IMR-90 (cell line): ENCODE data around the gene TYRO3. TPM values are rescaled to one million over a fixed set of nuclear protein-coding genes. Genes with fewer than 3 reads are reported as not detected.
A peak's percentile ranks its signal among the peaks of the same experiment; 100 is the strongest.

Experiments used
- ATAC-seq: fragments of 200-7000 bp; cut with Tn5 transposase; 2 replicates; pipeline ENCODE4 v1.9.1; 2020; ENCODE audit warnings: low read depth, mild to moderate bottlenecking, moderate library complexity
- BruUV-seq: library from RNA; stranded (reverse); fragments of 400-500 nt; replicated peaks from 2 replicates; lab custom pipeline; 2021; lab: Mats Ljungman, UMichigan
- CTCF ChIA-PET: fragments of 300-600 bp; formaldehyde crosslinking; extraction: SDS; loops from one replicate; lab custom pipeline; 2021; ENCODE audit warnings: antibody characterized with exemption; lab: Yijun Ruan, JAX
- POLR2A ChIA-PET: fragments of 300-600 bp; sonication (Branson Sonifier 250); formaldehyde crosslinking; loops from one replicate; lab custom pipeline; 2022; ENCODE audit warnings: antibody characterized with exemption; ENCODE audit not compliant: unreplicated experiment; lab: Charles Lee
- DNase-seq: peaks from one replicate; pipeline ENCODE4 v3.0.0; 2013
- H2AFZ ChIP-seq: replicated peaks from 2 replicates; pipeline ENCODE3; 2013; ENCODE audit warnings: low read length, mild to moderate bottlenecking; ENCODE audit not compliant: poor library complexity
- H2AK5ac ChIP-seq: 2 replicates; pipeline ENCODE4 v1.6.1; 2013; ENCODE audit warnings: low read depth, low read length, inconsistent platforms
- H2AK9ac ChIP-seq: replicated peaks from 2 replicates; pipeline ENCODE3; 2013; ENCODE audit warnings: mild to moderate bottlenecking, low read depth, low read length, moderate library complexity; ENCODE audit not compliant: poor library complexity
- H2BK120ac ChIP-seq: 2 replicates; pipeline ENCODE4 v1.6.1; 2013; ENCODE audit warnings: low read depth, low read length, inconsistent platforms
- H2BK15ac ChIP-seq: 3 replicates; pipeline ENCODE4 v1.6.1; 2013; ENCODE audit warnings: low read depth, low read length, inconsistent platforms
- H2BK20ac ChIP-seq: 2 replicates; pipeline ENCODE4 v1.6.1; 2013; ENCODE audit warnings: low read depth, mild to moderate bottlenecking, inconsistent platforms, low read length, moderate library complexity
- H2BK5ac ChIP-seq: 2 replicates; pipeline ENCODE4 v1.6.1; 2013; ENCODE audit warnings: mild to moderate bottlenecking, low read depth, low read length, inconsistent platforms; ENCODE audit not compliant: poor library complexity, severe bottlenecking
- H3K14ac ChIP-seq: replicated peaks from 2 replicates; pipeline ENCODE4 v1.6.1; 2013; ENCODE audit warnings: low read depth, low read length, inconsistent platforms
- H3K18ac ChIP-seq: 2 replicates; pipeline ENCODE4 v1.6.1; 2013; ENCODE audit warnings: low read depth, low read length, control low read depth
- H3K23ac ChIP-seq: 2 replicates; pipeline ENCODE4 v1.6.1; 2013; ENCODE audit warnings: low read depth, low read length, inconsistent platforms
- H3K27ac ChIP-seq: 2 replicates; pipeline ENCODE4 v1.5.1; 2013; ENCODE audit warnings: mild to moderate bottlenecking, control low read depth, low read length; ENCODE audit not compliant: insufficient read depth
- H3K27me3 ChIP-seq: 2 replicates; pipeline ENCODE4 v1.6.1; 2013; ENCODE audit warnings: low read length; ENCODE audit not compliant: control insufficient read depth, insufficient read depth
- H3K36me3 ChIP-seq: 2 replicates; pipeline ENCODE4 v1.6.1; 2013; ENCODE audit warnings: low read length, mixed read lengths; ENCODE audit not compliant: control insufficient read depth, insufficient read depth
- H3K4ac ChIP-seq: 2 replicates; pipeline ENCODE4 v1.6.1; 2013; ENCODE audit warnings: low read depth, low read length, inconsistent platforms
- H3K4me1 ChIP-seq: 2 replicates; pipeline ENCODE4 v1.6.1; 2013; ENCODE audit warnings: low read length, mixed read lengths; ENCODE audit not compliant: control insufficient read depth, insufficient read depth
- H3K4me2 ChIP-seq: 2 replicates; pipeline ENCODE4 v1.6.1; 2013; ENCODE audit warnings: low read depth, mild to moderate bottlenecking, control low read depth, low read length, moderate library complexity
- H3K4me3 ChIP-seq: 2 replicates; pipeline ENCODE4 v1.5.1; 2013; ENCODE audit warnings: low read depth, mild to moderate bottlenecking, control low read depth, low read length, moderate library complexity; ENCODE audit not compliant: insufficient read depth
- H3K56ac ChIP-seq: 2 replicates; pipeline ENCODE4 v1.6.1; 2013; ENCODE audit warnings: low read length, inconsistent platforms; ENCODE audit not compliant: insufficient read depth; ENCODE audit errors: extremely low read depth
- H3K79me1 ChIP-seq, 2 experiments: 2 replicates each; pipeline ENCODE4 v1.6.1; 2013; ENCODE audit warnings: low read length in 2 of 2, inconsistent platforms in 1 of 2, low read depth in 1 of 2
- H3K9ac ChIP-seq: 2 replicates; pipeline ENCODE4 v1.6.1; 2013; ENCODE audit warnings: low read depth, low read length, control low read depth
- H3K9me1 ChIP-seq: 2 replicates; pipeline ENCODE4 v1.6.1; 2013; ENCODE audit warnings: low read length, inconsistent platforms; ENCODE audit not compliant: insufficient read depth
- H3K9me3 ChIP-seq: 2 replicates; pipeline ENCODE4 v1.6.1; 2013; ENCODE audit warnings: low read length; ENCODE audit not compliant: control insufficient read depth, insufficient read depth
- H4K20me1 ChIP-seq: 2 replicates; pipeline ENCODE4 v1.6.1; 2013; ENCODE audit warnings: low read length, inconsistent platforms; ENCODE audit not compliant: insufficient read depth
- H4K5ac ChIP-seq: 2 replicates; pipeline ENCODE4 v1.6.1; 2013; ENCODE audit warnings: mild to moderate bottlenecking, low read depth, low read length, control low read depth
- H4K8ac ChIP-seq, 2 experiments: 2 replicates each; pipeline ENCODE4 v1.6.1; 2013; ENCODE audit warnings: low read depth in 2 of 2, low read length in 2 of 2, control low read depth in 1 of 2, inconsistent platforms in 1 of 2
- H4K91ac ChIP-seq: 2 replicates; pipeline ENCODE4 v1.6.1; 2013; ENCODE audit warnings: low read depth, low read length, inconsistent platforms; ENCODE audit not compliant: insufficient read depth
- BHLHE40 ChIP-seq: fragments of 150-350 bp; IDR thresholded peaks from 2 replicates; pipeline ENCODE4 v1.6.1; 2016; ENCODE audit warnings: mild to moderate bottlenecking, low read depth, low read length
- CEBPB ChIP-seq: IDR thresholded peaks from 2 replicates; pipeline ENCODE4 v1.6.1; 2012; ENCODE audit warnings: low read depth, low read length, improper control_type of control experiment
- CHD1 ChIP-seq: IDR thresholded peaks from 2 replicates; pipeline ENCODE4 v1.6.1; 2012; ENCODE audit warnings: low read depth, low read length, improper control_type of control experiment
- CTCF ChIP-seq: conservative IDR thresholded peaks from 2 replicates; pipeline ENCODE4 v1.5.1; 2012; ENCODE audit warnings: mild to moderate bottlenecking, low read depth, low read length, improper control_type of control experiment
- FOS ChIP-seq: fragments of 150-350 bp; IDR thresholded peaks from 2 replicates; pipeline ENCODE4 v1.6.1; 2016; ENCODE audit warnings: low read depth, low read length
- MAZ ChIP-seq: IDR thresholded peaks from 2 replicates; pipeline ENCODE4 v1.6.1; 2012; ENCODE audit warnings: low read depth, mild to moderate bottlenecking, low read length, improper control_type of control experiment, moderate library complexity, borderline replicate concordance
- NFE2L2 ChIP-seq: fragments of 150-350 bp; IDR thresholded peaks from 2 replicates; pipeline ENCODE4 v1.6.1; 2016; ENCODE audit warnings: low read depth, mild to moderate bottlenecking, low read length
- POLR2A ChIP-seq: IDR thresholded peaks from 2 replicates; pipeline ENCODE4 v1.6.1; 2012; ENCODE audit warnings: mild to moderate bottlenecking, low read depth, low read length
- RAD21 ChIP-seq: IDR thresholded peaks from 2 replicates; pipeline ENCODE4 v1.6.1; 2012; ENCODE audit warnings: low read length, improper control_type of control experiment
- RCOR1 ChIP-seq: IDR thresholded peaks from 2 replicates; pipeline ENCODE4 v1.6.1; 2012; ENCODE audit warnings: mild to moderate bottlenecking, low read length, improper control_type of control experiment; ENCODE audit not compliant: insufficient replicate concordance
- RFX5 ChIP-seq: IDR thresholded peaks from 2 replicates; pipeline ENCODE4 v1.8.0; 2012; ENCODE audit warnings: low read depth, mild to moderate bottlenecking, low read length, moderate library complexity
- USF2 ChIP-seq: fragments of 150-350 bp; IDR thresholded peaks from 2 replicates; pipeline ENCODE4 v1.6.1; 2017; ENCODE audit warnings: mild to moderate bottlenecking, antibody characterized with exemption, low read length, low read depth
- WGBS, 2 experiments: methylation state at CpG; one replicate each; pipeline versions ENCODE4 v1.1.5 to v1.1.7; 2013; ENCODE audit warnings: missing lambda C conversion rate in 2 of 2; ENCODE audit not compliant: insufficient read length in 1 of 2; ENCODE audit errors: extremely low coverage in 2 of 2; 5-methylcytosine and 5-hydroxymethylcytosine counted together
- dilution Hi-C: fragments of 300-500 bp; cut with HindIII; formaldehyde crosslinking; loops from one replicate; pipeline ENCODE4 v1.14.3; 2018; ENCODE audit warnings: low sequenced_read_pairs; ENCODE audit not compliant: unreplicated experiment
- in situ Hi-C: fragments of 300-500 bp; cut with MboI; formaldehyde crosslinking; loops from 3 replicates; pipeline ENCODE4 v1.14.3; 2019; ENCODE audit warnings: low sequenced_read_pairs, inconsistent platforms, mixed read lengths
- intact Hi-C: fragments of 100-400 bp; cut with micrococcal nuclease; formaldehyde crosslinking; loops from 2 replicates; pipeline ENCODE4 v1.10.0; 2022
- polyA plus RNA-seq, 3 experiments: library from polyadenylated mRNA; depleted of rRNA; stranded (reverse); fragments of >200 nt; gene quantifications; 2 replicates each; pipeline ENCODE4 v1.2.3, GENCODE V29; 2012; ENCODE audit warnings: low replicate concordance in 1 of 3
- total RNA-seq: library from RNA; depleted of rRNA; stranded (reverse); fragments of >200 nt; gene quantifications from 2 replicates; pipeline ENCODE4 v1.2.3, GENCODE V29; 2012

TYRO3 gene
- total and polyA plus RNA-seq, 2 of the 4 experiments (the other 2 are of a cell fraction): 11.5 to 18.4 TPM

- peak; percentile 97 for TF ChIP-seq USF2
- TF ChIP-seq CEBPB: no peak
Observed at GRCh38 chr15:41621200-41622193, 62.5 kb downstream of the TYRO3 start (continued).

GRCh38 chr15:41622901-41623300, 63.9 kb downstream of the TYRO3 start:
- ATAC-seq (no peak), DNase-seq (no peak)
- no peak overlapping the region for H2AFZ ChIP-seq
- dilution Hi-C loops: no loop called here
- POLR2A ChIA-PET: no interaction called here
- intact Hi-C loops: loop anchor here (5.0 kb wide), 1 partner anchor 39 kb away; the partner anchor contains the start of gene MGA
- in situ Hi-C loops: no loop called here
- peaks cover 0 to 9% of the 10 kb centered on the region in 2 experiments; a peak in 1 of 4 replicates for H3K79me1 ChIP-seq
- no peak overlapping the region for H4K5ac ChIP-seq
- no peak overlapping the region for H2AK5ac ChIP-seq
- BruUV-seq: no TSS peak
- no peak overlapping the region for H2BK5ac ChIP-seq
- no peak overlapping the region for H3K9ac ChIP-seq
- H3K18ac ChIP-seq: no peak overlapping the region
- H4K8ac ChIP-seq: no peak overlapping the region
- no peak overlapping the region for H3K4ac ChIP-seq
- H3K27ac ChIP-seq: no peak overlapping the region
- H3K4me2 ChIP-seq: no peak overlapping the region
- no peaks in the 10 kb centered on the region for H3K4me1 ChIP-seq
- H4K91ac ChIP-seq: no peak overlapping the region
- H2AK9ac ChIP-seq: no peak overlapping the region
- H3K9me3 ChIP-seq: peaks cover 2% of the 10 kb centered on the region
- no peaks in the 10 kb centered on the region for H3K36me3 ChIP-seq
- no peak overlapping the region for H3K4me3 ChIP-seq
- no peak overlapping the region for H3K23ac ChIP-seq
- no CpG with 5 or more reads among the region's 4 CpGs for WGBS, 2 experiments
- H2BK15ac ChIP-seq: no peak overlapping the region
- H3K9me1 ChIP-seq: 0 out of 2 replicates have a peak, but pooled peaks cover 2% of the 10 kb centered on the region
- H4K20me1 ChIP-seq: no peaks in the 10 kb centered on the region
- H2BK20ac ChIP-seq: no peak overlapping the region
- H3K14ac ChIP-seq: no peak overlapping the region
- H3K27me3 ChIP-seq: no peaks in the 10 kb centered on the region
- H2BK120ac ChIP-seq: no peak overlapping the region
- CTCF ChIA-PET: interaction anchor here (0.8 kb wide), 1 partner anchor 10 kb away, joined by 3 read pairs; no protein-coding TSS in a partner anchor
- H3K56ac ChIP-seq: no peak overlapping the region
- TF ChIP-seq POLR2A (no peak), RCOR1 (no peak), USF2 (no peak), MAZ (no peak), RAD21 (no peak), RFX5 (no peak), CTCF (no peak), NFE2L2 (no peak), FOS (no peak), BHLHE40 (no peak), CHD1 (no peak)
